GM23338 (cell line): Measurements from ENCODE around the gene KIRREL3. TPM values are rescaled to one million over a fixed set of nuclear protein-coding genes. Genes with fewer than 3 reads are reported as not detected.

ENCODE experiments used
- ATAC-seq: fragments of 200-7000 bp; cut with Tn5 transposase; 3 replicates; pipeline ENCODE4 v1.9.1; 2020
- DNase-seq: peaks from one replicate; pipeline ENCODE4 v3.0.0-alpha.2; 2015; ENCODE audit warnings: low spot score
- H2AFZ ChIP-seq: fragments of 200-600 bp; sonication (generic); 2 replicates; pipeline ENCODE4 v1.8.0; 2016; ENCODE audit warnings: antibody characterized with exemption, mild to moderate bottlenecking, moderate library complexity
- H3F3A ChIP-seq: fragments of 200-600 bp; sonication (generic); replicated peaks from 2 replicates; pipeline ENCODE4 v1.8.0; 2017; ENCODE audit warnings: antibody characterized with exemption, mixed run types, low read depth
- H3K27ac ChIP-seq: fragments of 200-600 bp; sonication (generic); 2 replicates; pipeline ENCODE4 v1.6.1; 2016; ENCODE audit warnings: low read depth
- H3K27me3 ChIP-seq: fragments of 200-600 bp; sonication (generic); 2 replicates; pipeline ENCODE4 v1.8.0; 2016; ENCODE audit warnings: mild to moderate bottlenecking, mixed run types, moderate library complexity; ENCODE audit not compliant: insufficient read depth
- H3K36me3 ChIP-seq: fragments of 200-600 bp; sonication (generic); 2 replicates; pipeline ENCODE4 v1.8.0; 2016; ENCODE audit warnings: mild to moderate bottlenecking; ENCODE audit not compliant: insufficient read depth
- H3K4me1 ChIP-seq: fragments of 200-600 bp; sonication (generic); 2 replicates; pipeline ENCODE4 v1.8.0; 2016; ENCODE audit warnings: mild to moderate bottlenecking, moderate library complexity; ENCODE audit not compliant: insufficient read depth
- H3K4me2 ChIP-seq: fragments of 200-600 bp; sonication (generic); 2 replicates; pipeline ENCODE4 v1.7.1; 2017; ENCODE audit warnings: mixed run types
- H3K4me3 ChIP-seq: fragments of 200-600 bp; sonication (generic); 2 replicates; pipeline ENCODE4 v1.6.1; 2016; ENCODE audit warnings: mixed run types
- H3K79me2 ChIP-seq: fragments of 200-600 bp; sonication (generic); replicated peaks from 2 replicates; pipeline ENCODE4 v1.8.0; 2017; ENCODE audit warnings: mild to moderate bottlenecking; ENCODE audit not compliant: insufficient read depth
- H3K9me2 ChIP-seq: fragments of 200-600 bp; sonication (generic); 2 replicates; pipeline ENCODE4 v1.8.0; 2017; ENCODE audit not compliant: insufficient read depth
- H4K20me1 ChIP-seq: fragments of 200-600 bp; sonication (generic); replicated peaks from 2 replicates; pipeline ENCODE4 v1.8.0; 2017; ENCODE audit warnings: mild to moderate bottlenecking; ENCODE audit not compliant: insufficient read depth
- H3K27ac Mint-ChIP-seq: 2 replicates; pipeline ENCODE4 v1.8.0; 2020; ENCODE audit warnings: inconsistent platforms, mild to moderate bottlenecking, moderate library complexity, mixed read lengths
- H3K27me3 Mint-ChIP-seq: 3 replicates; pipeline ENCODE4 v1.8.0; 2022; ENCODE audit warnings: low read depth, mild to moderate bottlenecking, moderate library complexity, mixed read lengths, inconsistent platforms; ENCODE audit not compliant: insufficient read depth, poor library complexity
- H3K36me3 Mint-ChIP-seq: 3 replicates; pipeline ENCODE4 v1.8.0; 2021; ENCODE audit warnings: low read depth, mild to moderate bottlenecking, inconsistent platforms, moderate library complexity, mixed read lengths
- H3K4me1 Mint-ChIP-seq: 3 replicates; pipeline ENCODE4 v1.8.0; 2020; ENCODE audit warnings: mild to moderate bottlenecking, inconsistent platforms, mixed read lengths
- H3K4me3 Mint-ChIP-seq: 3 replicates; pipeline ENCODE4 v1.8.0; 2021; ENCODE audit warnings: moderate library complexity, mild to moderate bottlenecking, inconsistent platforms, mixed read lengths
- H3K9me3 Mint-ChIP-seq: 3 replicates; pipeline ENCODE4 v1.8.0; 2020; ENCODE audit warnings: moderate library complexity, mild to moderate bottlenecking, inconsistent platforms, mixed read lengths
- CREB1 ChIP-seq: fragments of 250-450 bp; sonication (Bioruptor Pico); IDR thresholded peaks from 2 replicates; pipeline ENCODE4 v1.5.0; 2020; ENCODE audit warnings: low read depth, mild to moderate bottlenecking, moderate library complexity
- CTCF ChIP-seq, 2 experiments: fragments of 200-600 bp in 1 of 2; sonication (generic) in 1 of 2; conservative IDR thresholded peaks; 2 replicates each; pipeline versions ENCODE4 v1.5.1 to v1.6.1; 2016 to 2017; ENCODE audit warnings: antibody characterized with exemption in 2 of 2, low read depth in 2 of 2, mild to moderate bottlenecking in 2 of 2, moderate library complexity in 1 of 2
- ETS1 ChIP-seq: IDR thresholded peaks from 2 replicates; pipeline ENCODE4 v1.6.1; 2016; ENCODE audit warnings: antibody characterized with exemption
- EZH2 ChIP-seq: fragments of 200-600 bp; sonication (generic); IDR thresholded peaks from one replicate; pipeline ENCODE4 v1.8.0; 2017; ENCODE audit warnings: antibody characterized with exemption, mild to moderate bottlenecking, low read depth; ENCODE audit not compliant: unreplicated experiment
- EZH2phosphoT487 ChIP-seq: fragments of 200-600 bp; sonication (generic); IDR thresholded peaks from one replicate; pipeline ENCODE4 v1.8.1; 2018; ENCODE audit warnings: antibody characterized with exemption; ENCODE audit not compliant: unreplicated experiment
- JUNB ChIP-seq: IDR thresholded peaks from one replicate; pipeline ENCODE4 v1.6.1; 2016; ENCODE audit warnings: antibody characterized with exemption; ENCODE audit not compliant: unreplicated experiment
- NANOG ChIP-seq: IDR thresholded peaks from 2 replicates; pipeline ENCODE4 v1.6.1; 2016; ENCODE audit warnings: antibody characterized with exemption, borderline replicate concordance
- POLR2AphosphoS5 ChIP-seq: IDR thresholded peaks from 2 replicates; pipeline ENCODE4 v1.6.1; 2016; ENCODE audit warnings: antibody characterized with exemption, low read depth
- STAT1 ChIP-seq: IDR thresholded peaks from one replicate; pipeline ENCODE4 v1.6.1; 2016; ENCODE audit warnings: antibody characterized with exemption; ENCODE audit not compliant: unreplicated experiment
- ZNF114 ChIP-seq: fragments of 250-450 bp; sonication (Bioruptor Pico); IDR thresholded peaks from 2 replicates; pipeline ENCODE4 v1.5.0; 2020; ENCODE audit warnings: mild to moderate bottlenecking, moderate library complexity
- ZNF331 ChIP-seq: fragments of 250-450 bp; sonication (Bioruptor Pico); IDR thresholded peaks from 2 replicates; pipeline ENCODE4 v1.5.0; 2020; ENCODE audit warnings: low read depth, mild to moderate bottlenecking, moderate library complexity
- ZNF462 ChIP-seq: fragments of 250-450 bp; sonication (Bioruptor Pico); IDR thresholded peaks from 2 replicates; pipeline ENCODE4 v1.5.0; 2020; ENCODE audit warnings: mild to moderate bottlenecking, moderate library complexity
- polyA plus RNA-seq: library from polyadenylated mRNA; unstranded; fragments of >200 nt; fragmentation: Nextera tagmentation; extraction: Ambion mirVana; gene quantifications from 2 replicates; pipeline ENCODE4 v1.2.1, GENCODE V29; 2016
- total RNA-seq: library from RNA; depleted of rRNA; stranded (reverse); fragments of >200 nt; shearing (Covaris generic); gene quantifications from 2 replicates; pipeline ENCODE4 v1.2.3, GENCODE V29; 2014

KIRREL3 gene
- total and polyA plus RNA-seq, 2 experiments from 2014 or later, result 0.13 to 1.5 TPM

GRCh38 chr11:126949066-126949891 lies 51.3 kb downstream of the KIRREL3 start:
- H3K4me3 Mint-ChIP-seq, result no peak overlapping the region

More at GRCh38 chr11:126949066-126949891, 51.3 kb downstream of the KIRREL3 start:
- no peaks in the 10 kb centered on the region for H3K36me3 ChIP-seq
- H2AFZ ChIP-seq, result no peak overlapping the region
- Mint-ChIP-seq H3K4me1 (peaks cover 9% of the 10 kb centered on the region), H3K27me3 (peaks cover 5% of the 10 kb centered on the region), H3K27ac (no peak overlapping the region), H3K36me3 (no peaks in the 10 kb centered on the region), H3K9me3 (no peaks in the 10 kb centered on the region)
- no peak overlapping the region for H3K4me2 ChIP-seq
- TF ChIP-seq ZNF462 (CRISPR knock-in tag) (no peak), ETS1 (no peak), NANOG (no peak), CTCF (conservative IDR thresholded peaks at IDR 0.05; ENCODE audit: low read depth in 2 of 2) (no peak), EZH2 (no peak), JUNB (no peak), ZNF331 (CRISPR knock-in tag) (no peak), EZH2phosphoT487 (no peak), ZNF114 (CRISPR knock-in tag) (no peak), STAT1 (no peak), CREB1 (CRISPR knock-in tag) (no peak), POLR2AphosphoS5 (no peak)
- H3F3A ChIP-seq, result no peaks in the 10 kb centered on the region
- no peaks in the 10 kb centered on the region for H4K20me1 ChIP-seq
- no peaks in the 10 kb centered on the region for H3K27me3 ChIP-seq
- ATAC-seq (no peak), DNase-seq (no peak)
- H3K4me1 ChIP-seq, result no peaks in the 10 kb centered on the region
- H3K27ac ChIP-seq, result no peak overlapping the region
- H3K4me3 ChIP-seq, result no peak overlapping the region
- no peaks in the 10 kb centered on the region for H3K79me2 ChIP-seq
- H3K9me2 ChIP-seq, result no peaks in the 10 kb centered on the region
